ENCODE data around the gene IL17RC. TPM values are rescaled to one million over a fixed set of nuclear protein-coding genes. Genes with fewer than 3 reads are reported as not detected.

Gene IL17RC
- total RNA-seq, 4 donors from 2014 or later = 40.3 to 60.4 (median 51.3) TPM

- Histone ChIP-seq H3K27me3 (peaks cover 0 to 6% (median 0%) of the 10 kb centered on the region in 4 donors), H3K9me3 (no peaks in the 10 kb centered on the region), H3K4me3 (peak overlapping the region; percentile 65 to 79 (median 71)), H3K36me3 (peaks cover 10 to 45% (median 38%) of the 10 kb centered on the region in 4 donors), H3K4me1 (peaks cover 13 to 47% (median 33%) of the 10 kb centered on the region in 4 donors), H3K27ac (replicated peaks in 1 of 4) (peak overlapping the region; percentile 87 to 93 (median 90))
- WGBS = 15% methylated on average over 8 of the region's 90 CpGs
- intact Hi-C loops (cut with DNase I) = no loop called here
- peak; percentile 93 for DNase-seq (ENCODE audit: extremely low spot score)
- peak; percentile 73 to 81 (median 79) for TF ChIP-seq CTCF (IDR thresholded peaks at IDR 0.05)
- no peak for TF ChIP-seq POLR2A (IDR thresholded peaks at IDR 0.05; ENCODE audit: low read depth)
- TF ChIP-seq POLR2AphosphoS5 (IDR thresholded peaks at IDR 0.05) = peak; percentile 78 to 81
- TF ChIP-seq EP300 (IDR thresholded peaks at IDR 0.05) = no peak
Measured at GRCh38 chr3:9946112-9947024, 29.5 kb downstream of the IL17RC start.

- Histone ChIP-seq H3K27me3 (peaks cover 0 to 9% (median 0%) of the 10 kb centered on the region in 4 donors), H3K4me3 (peak overlapping the region; percentile 65 to 79 (median 71)), H3K36me3 (peaks cover 10 to 43% (median 31%) of the 10 kb centered on the region in 4 donors), H3K9me3 (no peaks in the 10 kb centered on the region), H3K4me1 (peaks cover 23 to 57% (median 43%) of the 10 kb centered on the region in 4 donors), H3K27ac (replicated peaks in 1 of 4) (peak overlapping the region; percentile 87 to 93 (median 90))
- TF ChIP-seq CTCF (IDR thresholded peaks at IDR 0.05) (peak; percentile 61 to 75 (median 70)), POLR2A (IDR thresholded peaks at IDR 0.05; ENCODE audit: low read depth) (no peak), POLR2AphosphoS5 (IDR thresholded peaks at IDR 0.05) (peak; percentile 60 to 76)
- WGBS = 52% methylated on average over 32 of the region's 86 CpGs
- intact Hi-C loops (cut with DNase I) = no loop called here
- no peak for DNase-seq (ENCODE audit: extremely low spot score)
Measured at GRCh38 chr3:9947025-9947995, 30.4 kb downstream of the IL17RC start.

- Histone ChIP-seq H3K27me3 (peaks cover 0 to 12% (median 0%) of the 10 kb centered on the region in 4 donors), H3K27ac (replicated peaks in 1 of 4) (no peak overlapping the region), H3K36me3 (peaks cover 3 to 30% (median 18%) of the 10 kb centered on the region in 4 donors), H3K9me3 (no peaks in the 10 kb centered on the region), H3K4me1 (peaks cover 25 to 59% (median 45%) of the 10 kb centered on the region in 4 donors), H3K4me3 (no peak overlapping the region)
- TF ChIP-seq POLR2A (IDR thresholded peaks at IDR 0.05; ENCODE audit: low read depth) (no peak), POLR2AphosphoS5 (IDR thresholded peaks at IDR 0.05) (no peak), EP300 (IDR thresholded peaks at IDR 0.05) (no peak), CTCF (IDR thresholded peaks at IDR 0.05) (no peak)
- 90% methylated on average over 2 of the region's 3 CpGs for WGBS
- intact Hi-C loops (cut with DNase I) = no loop called here
- no peak for DNase-seq (ENCODE audit: extremely low spot score)
Measured at GRCh38 chr3:9948586-9948985, 31.7 kb downstream of the IL17RC start.

GRCh38 chr3:9949115-9949514 lies 32.2 kb downstream of the IL17RC start:
- Histone ChIP-seq H3K27ac (replicated peaks in 1 of 4) (no peak overlapping the region), H3K9me3 (no peaks in the 10 kb centered on the region), H3K27me3 (peaks cover 0 to 12% (median 0%) of the 10 kb centered on the region in 4 donors), H3K36me3 (peaks cover 0 to 25% (median 14%) of the 10 kb centered on the region in 4 donors), H3K4me3 (no peak overlapping the region), H3K4me1 (peaks cover 25 to 59% (median 45%) of the 10 kb centered on the region in 4 donors)
- intact Hi-C loops (cut with DNase I) = no loop called here
- no peak for DNase-seq (ENCODE audit: extremely low spot score)
- no peak for TF ChIP-seq POLR2A (IDR thresholded peaks at IDR 0.05; ENCODE audit: low read depth)
- TF ChIP-seq POLR2AphosphoS5 (IDR thresholded peaks at IDR 0.05) = no peak
- TF ChIP-seq EP300 (IDR thresholded peaks at IDR 0.05) = no peak
- no peak for TF ChIP-seq CTCF (IDR thresholded peaks at IDR 0.05)
- WGBS = 88% methylated on average over 6 of the region's 7 CpGs
